WTC11 (cell line): ENCODE data around the gene PAK1.

Experiments used
- NR1H2 ChIP-seq: sonication (generic); formaldehyde crosslinking; IDR thresholded peaks from 2 replicates; pipeline ENCODE4 v1.9.0; 2021; ENCODE audit warnings: mild to moderate bottlenecking, moderate library complexity, missing genetic modification reagents
- TF ChIP-seq, protein P1 (sequence below): sonication (generic); formaldehyde crosslinking; IDR thresholded peaks from 2 replicates; pipeline ENCODE4 v1.8.1; 2023; ENCODE audit warnings: mild to moderate bottlenecking, missing genetic modification reagents, moderate library complexity
- TF ChIP-seq, protein P2 (sequence below): fragments of 200-600 bp; IDR thresholded peaks from 2 replicates; pipeline ENCODE4 v1.8.0; 2022; ENCODE audit warnings: antibody characterized with exemption

DNA sequence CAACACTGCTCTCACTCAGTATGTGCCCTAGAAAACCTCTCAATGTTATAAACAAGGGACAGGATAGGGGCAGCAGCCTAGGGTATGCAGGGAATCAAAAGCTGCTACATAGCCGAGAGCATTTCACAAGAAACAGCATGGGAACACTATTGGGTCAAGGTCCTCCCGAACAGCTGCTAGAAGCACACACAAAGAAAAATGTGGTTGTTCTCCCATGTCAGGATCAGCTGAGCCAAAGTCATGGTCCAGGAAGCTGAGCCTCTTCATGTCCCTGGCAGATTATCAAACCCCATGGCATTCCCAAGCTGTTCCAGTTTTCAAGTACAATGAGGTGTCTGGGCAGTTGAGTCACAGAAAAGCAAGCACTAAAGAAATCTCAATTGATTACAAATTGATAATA lies 151.4 kb downstream of the PAK1 start:
- TF ChIP-seq, protein P1, sequence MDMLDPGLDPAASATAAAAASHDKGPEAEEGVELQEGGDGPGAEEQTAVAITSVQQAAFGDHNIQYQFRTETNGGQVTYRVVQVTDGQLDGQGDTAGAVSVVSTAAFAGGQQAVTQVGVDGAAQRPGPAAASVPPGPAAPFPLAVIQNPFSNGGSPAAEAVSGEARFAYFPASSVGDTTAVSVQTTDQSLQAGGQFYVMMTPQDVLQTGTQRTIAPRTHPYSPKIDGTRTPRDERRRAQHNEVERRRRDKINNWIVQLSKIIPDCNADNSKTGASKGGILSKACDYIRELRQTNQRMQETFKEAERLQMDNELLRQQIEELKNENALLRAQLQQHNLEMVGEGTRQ: no peak
- TF ChIP-seq, protein P2, sequence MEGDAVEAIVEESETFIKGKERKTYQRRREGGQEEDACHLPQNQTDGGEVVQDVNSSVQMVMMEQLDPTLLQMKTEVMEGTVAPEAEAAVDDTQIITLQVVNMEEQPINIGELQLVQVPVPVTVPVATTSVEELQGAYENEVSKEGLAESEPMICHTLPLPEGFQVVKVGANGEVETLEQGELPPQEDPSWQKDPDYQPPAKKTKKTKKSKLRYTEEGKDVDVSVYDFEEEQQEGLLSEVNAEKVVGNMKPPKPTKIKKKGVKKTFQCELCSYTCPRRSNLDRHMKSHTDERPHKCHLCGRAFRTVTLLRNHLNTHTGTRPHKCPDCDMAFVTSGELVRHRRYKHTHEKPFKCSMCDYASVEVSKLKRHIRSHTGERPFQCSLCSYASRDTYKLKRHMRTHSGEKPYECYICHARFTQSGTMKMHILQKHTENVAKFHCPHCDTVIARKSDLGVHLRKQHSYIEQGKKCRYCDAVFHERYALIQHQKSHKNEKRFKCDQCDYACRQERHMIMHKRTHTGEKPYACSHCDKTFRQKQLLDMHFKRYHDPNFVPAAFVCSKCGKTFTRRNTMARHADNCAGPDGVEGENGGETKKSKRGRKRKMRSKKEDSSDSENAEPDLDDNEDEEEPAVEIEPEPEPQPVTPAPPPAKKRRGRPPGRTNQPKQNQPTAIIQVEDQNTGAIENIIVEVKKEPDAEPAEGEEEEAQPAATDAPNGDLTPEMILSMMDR: no peak
- no peak for TF ChIP-seq NR1H2 (CRISPR knock-in tag)
